IMR-90 (cell line): ENCODE results near the gene TEX261. TPM values are rescaled to one million over a fixed set of nuclear protein-coding genes. Genes with fewer than 3 reads are reported as not detected.

Experiments used
- ATAC-seq: fragments of 200-7000 bp; cut with Tn5 transposase; 2 replicates; pipeline ENCODE4 v1.9.1; 2020; ENCODE audit warnings: low read depth, mild to moderate bottlenecking, moderate library complexity
- BruUV-seq: library from RNA; stranded (reverse); fragments of 400-500 nt; replicated peaks from 2 replicates; lab custom pipeline; 2021; lab: Mats Ljungman, UMichigan
- CTCF ChIA-PET: fragments of 300-600 bp; formaldehyde crosslinking; extraction: SDS; loops from one replicate; lab custom pipeline; 2021; ENCODE audit warnings: antibody characterized with exemption; lab: Yijun Ruan, JAX
- POLR2A ChIA-PET: fragments of 300-600 bp; sonication (Branson Sonifier 250); formaldehyde crosslinking; loops from one replicate; lab custom pipeline; 2022; ENCODE audit warnings: antibody characterized with exemption; ENCODE audit not compliant: unreplicated experiment; lab: Charles Lee
- DNase-seq: peaks from one replicate; pipeline ENCODE4 v3.0.0; 2013
- H2AFZ ChIP-seq: replicated peaks from 2 replicates; pipeline ENCODE3; 2013; ENCODE audit warnings: low read length, mild to moderate bottlenecking; ENCODE audit not compliant: poor library complexity
- H2AK5ac ChIP-seq: 2 replicates; pipeline ENCODE4 v1.6.1; 2013; ENCODE audit warnings: low read depth, low read length, inconsistent platforms
- H2AK9ac ChIP-seq: replicated peaks from 2 replicates; pipeline ENCODE3; 2013; ENCODE audit warnings: mild to moderate bottlenecking, low read depth, low read length, moderate library complexity; ENCODE audit not compliant: poor library complexity
- H2BK120ac ChIP-seq: 2 replicates; pipeline ENCODE4 v1.6.1; 2013; ENCODE audit warnings: low read depth, low read length, inconsistent platforms
- H2BK15ac ChIP-seq: 3 replicates; pipeline ENCODE4 v1.6.1; 2013; ENCODE audit warnings: low read depth, low read length, inconsistent platforms
- H2BK20ac ChIP-seq: 2 replicates; pipeline ENCODE4 v1.6.1; 2013; ENCODE audit warnings: low read depth, mild to moderate bottlenecking, inconsistent platforms, low read length, moderate library complexity
- H2BK5ac ChIP-seq: 2 replicates; pipeline ENCODE4 v1.6.1; 2013; ENCODE audit warnings: mild to moderate bottlenecking, low read depth, low read length, inconsistent platforms; ENCODE audit not compliant: poor library complexity, severe bottlenecking
- H3K14ac ChIP-seq: replicated peaks from 2 replicates; pipeline ENCODE4 v1.6.1; 2013; ENCODE audit warnings: low read depth, low read length, inconsistent platforms
- H3K18ac ChIP-seq: 2 replicates; pipeline ENCODE4 v1.6.1; 2013; ENCODE audit warnings: low read depth, low read length, control low read depth
- H3K23ac ChIP-seq: 2 replicates; pipeline ENCODE4 v1.6.1; 2013; ENCODE audit warnings: low read depth, low read length, inconsistent platforms
- H3K27ac ChIP-seq: 2 replicates; pipeline ENCODE4 v1.5.1; 2013; ENCODE audit warnings: mild to moderate bottlenecking, control low read depth, low read length; ENCODE audit not compliant: insufficient read depth
- H3K27me3 ChIP-seq: 2 replicates; pipeline ENCODE4 v1.6.1; 2013; ENCODE audit warnings: low read length; ENCODE audit not compliant: control insufficient read depth, insufficient read depth
- H3K36me3 ChIP-seq: 2 replicates; pipeline ENCODE4 v1.6.1; 2013; ENCODE audit warnings: low read length, mixed read lengths; ENCODE audit not compliant: control insufficient read depth, insufficient read depth
- H3K4ac ChIP-seq: 2 replicates; pipeline ENCODE4 v1.6.1; 2013; ENCODE audit warnings: low read depth, low read length, inconsistent platforms
- H3K4me1 ChIP-seq: 2 replicates; pipeline ENCODE4 v1.6.1; 2013; ENCODE audit warnings: low read length, mixed read lengths; ENCODE audit not compliant: control insufficient read depth, insufficient read depth
- H3K4me2 ChIP-seq: 2 replicates; pipeline ENCODE4 v1.6.1; 2013; ENCODE audit warnings: low read depth, mild to moderate bottlenecking, control low read depth, low read length, moderate library complexity
- H3K4me3 ChIP-seq: 2 replicates; pipeline ENCODE4 v1.5.1; 2013; ENCODE audit warnings: low read depth, mild to moderate bottlenecking, control low read depth, low read length, moderate library complexity; ENCODE audit not compliant: insufficient read depth
- H3K56ac ChIP-seq: 2 replicates; pipeline ENCODE4 v1.6.1; 2013; ENCODE audit warnings: low read length, inconsistent platforms; ENCODE audit not compliant: insufficient read depth; ENCODE audit errors: extremely low read depth
- H3K79me1 ChIP-seq, 2 experiments: 2 replicates each; pipeline ENCODE4 v1.6.1; 2013; ENCODE audit warnings: low read length in 2 of 2, inconsistent platforms in 1 of 2, low read depth in 1 of 2
- H3K9ac ChIP-seq: 2 replicates; pipeline ENCODE4 v1.6.1; 2013; ENCODE audit warnings: low read depth, low read length, control low read depth
- H3K9me1 ChIP-seq: 2 replicates; pipeline ENCODE4 v1.6.1; 2013; ENCODE audit warnings: low read length, inconsistent platforms; ENCODE audit not compliant: insufficient read depth
- H3K9me3 ChIP-seq: 2 replicates; pipeline ENCODE4 v1.6.1; 2013; ENCODE audit warnings: low read length; ENCODE audit not compliant: control insufficient read depth, insufficient read depth
- H4K20me1 ChIP-seq: 2 replicates; pipeline ENCODE4 v1.6.1; 2013; ENCODE audit warnings: low read length, inconsistent platforms; ENCODE audit not compliant: insufficient read depth
- H4K5ac ChIP-seq: 2 replicates; pipeline ENCODE4 v1.6.1; 2013; ENCODE audit warnings: mild to moderate bottlenecking, low read depth, low read length, control low read depth
- H4K8ac ChIP-seq, 2 experiments: 2 replicates each; pipeline ENCODE4 v1.6.1; 2013; ENCODE audit warnings: low read depth in 2 of 2, low read length in 2 of 2, control low read depth in 1 of 2, inconsistent platforms in 1 of 2
- H4K91ac ChIP-seq: 2 replicates; pipeline ENCODE4 v1.6.1; 2013; ENCODE audit warnings: low read depth, low read length, inconsistent platforms; ENCODE audit not compliant: insufficient read depth
- FOS ChIP-seq: fragments of 150-350 bp; IDR thresholded peaks from 2 replicates; pipeline ENCODE4 v1.6.1; 2016; ENCODE audit warnings: low read depth, low read length
- SMC3 ChIP-seq: fragments of 150-350 bp; IDR thresholded peaks from 2 replicates; pipeline ENCODE4 v1.6.1; 2016; ENCODE audit warnings: low read depth, mild to moderate bottlenecking, antibody characterized with exemption, low read length, moderate library complexity
- USF2 ChIP-seq: fragments of 150-350 bp; IDR thresholded peaks from 2 replicates; pipeline ENCODE4 v1.6.1; 2017; ENCODE audit warnings: mild to moderate bottlenecking, antibody characterized with exemption, low read length, low read depth
- WGBS, 2 experiments: methylation state at CpG; one replicate each; pipeline versions ENCODE4 v1.1.5 to v1.1.7; 2013; ENCODE audit warnings: missing lambda C conversion rate in 2 of 2; ENCODE audit not compliant: insufficient read length in 1 of 2; ENCODE audit errors: extremely low coverage in 2 of 2; 5-methylcytosine and 5-hydroxymethylcytosine counted together
- dilution Hi-C: fragments of 300-500 bp; cut with HindIII; formaldehyde crosslinking; loops from one replicate; pipeline ENCODE4 v1.14.3; 2018; ENCODE audit warnings: low sequenced_read_pairs; ENCODE audit not compliant: unreplicated experiment
- in situ Hi-C: fragments of 300-500 bp; cut with MboI; formaldehyde crosslinking; loops from 3 replicates; pipeline ENCODE4 v1.14.3; 2019; ENCODE audit warnings: low sequenced_read_pairs, inconsistent platforms, mixed read lengths
- intact Hi-C: fragments of 100-400 bp; cut with micrococcal nuclease; formaldehyde crosslinking; loops from 2 replicates; pipeline ENCODE4 v1.10.0; 2022
- polyA plus RNA-seq, 3 experiments: library from polyadenylated mRNA; depleted of rRNA; stranded (reverse); fragments of >200 nt; gene quantifications; 2 replicates each; pipeline ENCODE4 v1.2.3, GENCODE V29; 2012; ENCODE audit warnings: low replicate concordance in 1 of 3
- total RNA-seq: library from RNA; depleted of rRNA; stranded (reverse); fragments of >200 nt; gene quantifications from 2 replicates; pipeline ENCODE4 v1.2.3, GENCODE V29; 2012

Gene TEX261
- total and polyA plus RNA-seq, 2 of the 4 experiments (the other 2 are of a cell fraction): 26.3 to 69.8 TPM

GRCh38 chr2:70985956-70986355 lies 8.7 kb downstream of the TEX261 start:
- Histone ChIP-seq H3K56ac (no peak overlapping the region), H3K9ac (no peak overlapping the region), H4K8ac (no peak overlapping the region), H4K5ac (no peak overlapping the region), H3K18ac (no peak overlapping the region), H4K20me1 (peaks cover 5% of the 10 kb centered on the region; the same call in 1 of the 2 replicates), H2AK5ac (no peak overlapping the region), H3K27me3 (no peaks in the 10 kb centered on the region), H3K9me1 (no peaks in the 10 kb centered on the region), H2BK120ac (no peak overlapping the region), H3K9me3 (no peaks in the 10 kb centered on the region), H3K36me3 (peaks cover 41% of the 10 kb centered on the region), H3K79me1 (peaks cover 0 to 5% of the 10 kb centered on the region in 2 experiments; a peak in 1 of 4 replicates), H3K27ac (no peak overlapping the region), H3K4me3 (no peak overlapping the region), H2AK9ac (no peak overlapping the region), H4K91ac (no peak overlapping the region), H3K4me1 (no peaks in the 10 kb centered on the region), H3K4ac (no peak overlapping the region), H3K4me2 (no peak overlapping the region), H2BK15ac (no peak overlapping the region), H2BK20ac (no peak overlapping the region), H2BK5ac (no peak overlapping the region), H3K14ac (no peak overlapping the region), H2AFZ (no peak overlapping the region), H3K23ac (no peak overlapping the region)
- no peak for ATAC-seq
- ChIA-PET POLR2A (no interaction called here), CTCF (no interaction called here)
- BruUV-seq: no TSS peak
- dilution Hi-C loops: no loop called here
- intact Hi-C loops: no loop called here
- no peak for DNase-seq
- in situ Hi-C loops: loop anchor here (10.0 kb wide), 1 partner anchor 691 kb away; the partner anchor contains the start of gene SNRPG
- no peak for TF ChIP-seq USF2
- no peak for TF ChIP-seq SMC3
- no peak for TF ChIP-seq FOS
- WGBS, 2 experiments: no CpG with 5 or more reads among the region's 1 CpG
